H1 (cell line): ENCODE measurements around the gene HNRNPA1.
"Not testable (repeated sequence)": the region's sequence is repeated elsewhere in the genome, so short reads cannot be mapped to it uniquely, and the experiment has no call there.

Experiments
- CEBPB ChIP-seq: IDR thresholded peaks from 2 replicates; pipeline ENCODE4 v1.6.1; 2012; ENCODE audit warnings: low read depth, low read length
- EZH2 ChIP-seq: fragments of 200-600 bp; sonication (generic); IDR thresholded peaks from 2 replicates; pipeline ENCODE4 v1.7.1; 2012; ENCODE audit warnings: low read depth, mild to moderate bottlenecking, moderate library complexity, low read length, inconsistent platforms; ENCODE audit not compliant: severe bottlenecking
- MAFK ChIP-seq: IDR thresholded peaks from 2 replicates; pipeline ENCODE4 v1.6.1; 2012; ENCODE audit warnings: low read depth, mild to moderate bottlenecking, improper control_type of control experiment, low read length
- NRF1 ChIP-seq: IDR thresholded peaks from 2 replicates; pipeline ENCODE4 v1.6.1; 2011; ENCODE audit warnings: mild to moderate bottlenecking, low read depth, low read length, improper control_type of control experiment
- POLR2A ChIP-seq, 2 experiments: IDR thresholded peaks; 1 replicate in 1 of 2; 2 replicates in 1 of 2; pipeline ENCODE4 v1.6.1; 2011; ENCODE audit warnings: low read depth in 2 of 2, low read length in 2 of 2, mild to moderate bottlenecking in 2 of 2; ENCODE audit errors: control extremely low read depth in 1 of 2
- POLR2AphosphoS5 ChIP-seq: IDR thresholded peaks from 2 replicates; pipeline ENCODE4 v1.6.1; 2011; ENCODE audit warnings: low read depth, low read length
- SIRT6 ChIP-seq: IDR thresholded peaks from one replicate; pipeline ENCODE4 v1.7.1; 2012; ENCODE audit warnings: low read length, inconsistent platforms
- SP1 ChIP-seq: IDR thresholded peaks from 2 replicates; pipeline ENCODE4 v1.6.1; 2011; ENCODE audit warnings: low read depth, low read length
- YY1 ChIP-seq: IDR thresholded peaks from 2 replicates; pipeline ENCODE4 v1.6.1; 2011; ENCODE audit warnings: low read depth, mild to moderate bottlenecking, low read length
- TF ChIP-seq, protein P1 (sequence below), 3 experiments: IDR thresholded peaks; 1 replicate in 2 of 3; 2 replicates in 1 of 3; pipeline versions ENCODE4 v1.5.1 to v1.6.1; 2011; ENCODE audit warnings: low read length in 3 of 3, mild to moderate bottlenecking in 3 of 3, inconsistent platforms in 2 of 3, low read depth in 1 of 3, moderate library complexity in 1 of 3; ENCODE audit not compliant: insufficient read depth in 1 of 3; ENCODE audit errors: control extremely low read depth in 1 of 3
- TF ChIP-seq, protein P2 (sequence below): IDR thresholded peaks from 2 replicates; pipeline ENCODE4 v1.6.1; 2011; ENCODE audit warnings: low read length, improper control_type of control experiment

- not testable (repeated sequence) for TF ChIP-seq POLR2AphosphoS5; SIRT6; POLR2A (IDR thresholded peaks at IDR 0.05; ENCODE audit: control extremely low read depth in 1 of 2, low read depth in 2 of 2, low read length in 2 of 2); EZH2; NRF1; SP1; CEBPB; MAFK; YY1
- TF ChIP-seq, protein P1, sequence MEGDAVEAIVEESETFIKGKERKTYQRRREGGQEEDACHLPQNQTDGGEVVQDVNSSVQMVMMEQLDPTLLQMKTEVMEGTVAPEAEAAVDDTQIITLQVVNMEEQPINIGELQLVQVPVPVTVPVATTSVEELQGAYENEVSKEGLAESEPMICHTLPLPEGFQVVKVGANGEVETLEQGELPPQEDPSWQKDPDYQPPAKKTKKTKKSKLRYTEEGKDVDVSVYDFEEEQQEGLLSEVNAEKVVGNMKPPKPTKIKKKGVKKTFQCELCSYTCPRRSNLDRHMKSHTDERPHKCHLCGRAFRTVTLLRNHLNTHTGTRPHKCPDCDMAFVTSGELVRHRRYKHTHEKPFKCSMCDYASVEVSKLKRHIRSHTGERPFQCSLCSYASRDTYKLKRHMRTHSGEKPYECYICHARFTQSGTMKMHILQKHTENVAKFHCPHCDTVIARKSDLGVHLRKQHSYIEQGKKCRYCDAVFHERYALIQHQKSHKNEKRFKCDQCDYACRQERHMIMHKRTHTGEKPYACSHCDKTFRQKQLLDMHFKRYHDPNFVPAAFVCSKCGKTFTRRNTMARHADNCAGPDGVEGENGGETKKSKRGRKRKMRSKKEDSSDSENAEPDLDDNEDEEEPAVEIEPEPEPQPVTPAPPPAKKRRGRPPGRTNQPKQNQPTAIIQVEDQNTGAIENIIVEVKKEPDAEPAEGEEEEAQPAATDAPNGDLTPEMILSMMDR (IDR thresholded peaks at IDR 0.05; ENCODE audit: control extremely low read depth in 1 of 3, insufficient read depth in 1 of 3, low read depth in 1 of 3, low read length in 3 of 3): not testable (repeated sequence)
- TF ChIP-seq, protein P2, sequence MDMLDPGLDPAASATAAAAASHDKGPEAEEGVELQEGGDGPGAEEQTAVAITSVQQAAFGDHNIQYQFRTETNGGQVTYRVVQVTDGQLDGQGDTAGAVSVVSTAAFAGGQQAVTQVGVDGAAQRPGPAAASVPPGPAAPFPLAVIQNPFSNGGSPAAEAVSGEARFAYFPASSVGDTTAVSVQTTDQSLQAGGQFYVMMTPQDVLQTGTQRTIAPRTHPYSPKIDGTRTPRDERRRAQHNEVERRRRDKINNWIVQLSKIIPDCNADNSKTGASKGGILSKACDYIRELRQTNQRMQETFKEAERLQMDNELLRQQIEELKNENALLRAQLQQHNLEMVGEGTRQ: not testable (repeated sequence)
Measured at GRCh38 chr12:54231269-54231668, 49.3 kb upstream of the HNRNPA1 start.
